ENCODE data around the gene PLD2.
"Not testable (repeated sequence)": the region's sequence is repeated elsewhere in the genome, so short reads cannot be mapped to it uniquely, and the experiment has no call there.

The PLD2 gene

GRCh38 chr17:4806456-4806776, 536 bp upstream of the PLD2 start:
- Mint-ChIP-seq H3K27me3 (no peaks in the 10 kb centered on the region), H3K27ac (peak overlapping the region in 1 of 2 donors; percentile 25), H3K9me3 (no peaks in the 10 kb centered on the region)

GRCh38 chr17:4807605-4808377, 839 bp downstream of the PLD2 start:
- H3K27ac Mint-ChIP-seq, result peak overlapping the region; percentile 29 to 88
- H3K27me3 Mint-ChIP-seq, result no peaks in the 10 kb centered on the region

More at GRCh38 chr17:4806456-4806776, 536 bp upstream of the PLD2 start:
- ATAC-seq (replicated peaks) (no peak), DNase-seq (no peak)
- no peaks in the 10 kb centered on the region for H3K36me3 Mint-ChIP-seq (ENCODE audit: insufficient read depth)
- peaks cover 9 to 10% of the 10 kb centered on the region in 2 donors for H3K4me1 Mint-ChIP-seq (ENCODE audit: low read depth in 2 of 2)
- H3K4me3 Mint-ChIP-seq, result peak overlapping the region; percentile 63 to 76

GRCh38 chr17:4808378-4808767, 1.4 kb downstream of the PLD2 start:
- Mint-ChIP-seq H3K4me3 (peak overlapping the region; percentile 75 to 76), H3K36me3 (ENCODE audit: insufficient read depth) (peaks cover 2% of the 10 kb centered on the region), H3K27ac (peak overlapping the region in 1 of 2 donors; percentile 88), H3K4me1 (ENCODE audit: low read depth in 2 of 2) (peaks cover 9 to 10% of the 10 kb centered on the region in 2 donors), H3K27me3 (no peaks in the 10 kb centered on the region), H3K9me3 (no peaks in the 10 kb centered on the region)
- ATAC-seq (replicated peaks) (no peak), DNase-seq (no peak)

More at GRCh38 chr17:4807605-4808377, 839 bp downstream of the PLD2 start:
- Mint-ChIP-seq H3K36me3 (ENCODE audit: insufficient read depth) (peaks cover 2% of the 10 kb centered on the region), H3K4me3 (peak overlapping the region; percentile 75 to 76), H3K9me3 (no peaks in the 10 kb centered on the region), H3K4me1 (ENCODE audit: low read depth in 2 of 2) (peaks cover 9 to 10% of the 10 kb centered on the region in 2 donors)
- DNase-seq (no peak), ATAC-seq (replicated peaks) (no peak)

GRCh38 chr17:4810696-4811290, 3.8 kb downstream of the PLD2 start:
- no peak for DNase-seq
- Mint-ChIP-seq H3K9me3 (no peaks in the 10 kb centered on the region), H3K4me1 (ENCODE audit: low read depth in 2 of 2) (peaks cover 9 to 10% of the 10 kb centered on the region in 2 donors), H3K36me3 (ENCODE audit: insufficient read depth) (peaks cover 7% of the 10 kb centered on the region), H3K27ac (no peak overlapping the region), H3K27me3 (no peaks in the 10 kb centered on the region), H3K4me3 (no peak overlapping the region)
- ATAC-seq (replicated peaks), result no peak

- H3K4me3 Mint-ChIP-seq, result no peak overlapping the region
- peaks cover 5 to 10% of the 10 kb centered on the region in 2 donors for H3K4me1 Mint-ChIP-seq (ENCODE audit: low read depth in 2 of 2)
- peaks cover 7% of the 10 kb centered on the region for H3K36me3 Mint-ChIP-seq (ENCODE audit: insufficient read depth)
- H3K9me3 Mint-ChIP-seq, result no peaks in the 10 kb centered on the region
- H3K27me3 Mint-ChIP-seq, result no peaks in the 10 kb centered on the region
- ATAC-seq (replicated peaks) (no peak), DNase-seq (no peak)
- no peak overlapping the region for H3K27ac Mint-ChIP-seq
Observed at GRCh38 chr17:4811471-4811870, 4.5 kb downstream of the PLD2 start.

GRCh38 chr17:4812690-4813089, 5.7 kb downstream of the PLD2 start:
- no peaks in the 10 kb centered on the region for H3K9me3 Mint-ChIP-seq
- peaks cover 7% of the 10 kb centered on the region for H3K36me3 Mint-ChIP-seq (ENCODE audit: insufficient read depth)
- DNase-seq (no peak), ATAC-seq (replicated peaks) (no peak)
- no peaks in the 10 kb centered on the region for H3K27me3 Mint-ChIP-seq
- H3K4me1 Mint-ChIP-seq (ENCODE audit: low read depth in 2 of 2), result peaks cover 4 to 7% of the 10 kb centered on the region in 2 donors
- no peak overlapping the region for H3K4me3 Mint-ChIP-seq
- H3K27ac Mint-ChIP-seq, result peak overlapping the region in 1 of 2 donors; percentile 17

- ATAC-seq (replicated peaks) (no peak), DNase-seq (no peak)
- Mint-ChIP-seq H3K4me3 (no peak overlapping the region), H3K9me3 (no peaks in the 10 kb centered on the region), H3K36me3 (ENCODE audit: insufficient read depth) (peaks cover 7% of the 10 kb centered on the region), H3K4me1 (ENCODE audit: low read depth in 2 of 2) (no peaks in the 10 kb centered on the region), H3K27ac (no peak overlapping the region), H3K27me3 (no peaks in the 10 kb centered on the region)
Observed at GRCh38 chr17:4815043-4815675, 8.2 kb downstream of the PLD2 start.

GRCh38 chr17:4816826-4817225, 9.9 kb downstream of the PLD2 start:
- no peaks in the 10 kb centered on the region for H3K4me1 Mint-ChIP-seq (ENCODE audit: low read depth in 2 of 2)
- peak overlapping the region in 1 of 2 donors; percentile 44 for H3K27ac Mint-ChIP-seq
- no peaks in the 10 kb centered on the region for H3K9me3 Mint-ChIP-seq
- peaks cover 4% of the 10 kb centered on the region for H3K36me3 Mint-ChIP-seq (ENCODE audit: insufficient read depth)
- no peaks in the 10 kb centered on the region for H3K27me3 Mint-ChIP-seq
- DNase-seq (no peak), ATAC-seq (replicated peaks) (no peak)
- H3K4me3 Mint-ChIP-seq, result no peak overlapping the region

- H3K4me3 Mint-ChIP-seq, result no peak overlapping the region
- no peaks in the 10 kb centered on the region for H3K9me3 Mint-ChIP-seq
- no peak for ATAC-seq (replicated peaks)
- H3K36me3 Mint-ChIP-seq (ENCODE audit: insufficient read depth), result peaks cover 4% of the 10 kb centered on the region
- H3K27me3 Mint-ChIP-seq, result no peaks in the 10 kb centered on the region
- no peak overlapping the region for H3K27ac Mint-ChIP-seq
- no peak for DNase-seq
- H3K4me1 Mint-ChIP-seq (ENCODE audit: low read depth in 2 of 2), result no peaks in the 10 kb centered on the region
Observed at GRCh38 chr17:4818276-4818675, 11.3 kb downstream of the PLD2 start.

GRCh38 chr17:4822835-4823234, 15.9 kb downstream of the PLD2 start:
- ATAC-seq (replicated peaks) (no peak), DNase-seq (no peak)
- H3K4me3 Mint-ChIP-seq, result no peak overlapping the region
- no peaks in the 10 kb centered on the region for H3K27me3 Mint-ChIP-seq
- no peaks in the 10 kb centered on the region for H3K36me3 Mint-ChIP-seq (ENCODE audit: insufficient read depth)
- H3K4me1 Mint-ChIP-seq (ENCODE audit: low read depth in 2 of 2), result no peaks in the 10 kb centered on the region
- peak overlapping the region in 1 of 2 donors; percentile 55 for H3K27ac Mint-ChIP-seq
- H3K9me3 Mint-ChIP-seq, result no peaks in the 10 kb centered on the region

GRCh38 chr17:4823373-4824089, 16.6 kb downstream of the PLD2 start:
- ATAC-seq (replicated peaks), result no peak
- Mint-ChIP-seq H3K4me1 (ENCODE audit: low read depth in 2 of 2) (no peaks in the 10 kb centered on the region), H3K27me3 (peaks cover 0 to under 1% of the 10 kb centered on the region in 2 donors), H3K36me3 (ENCODE audit: insufficient read depth) (no peaks in the 10 kb centered on the region), H3K9me3 (no peaks in the 10 kb centered on the region), H3K4me3 (no peak overlapping the region), H3K27ac (peak overlapping the region in 1 of 2 donors; percentile 55)
- DNase-seq, result no peak

GRCh38 chr17:4827399-4827798, 20.4 kb downstream of the PLD2 start:
- ATAC-seq (replicated peaks) (no peak), DNase-seq (no peak)
- H3K36me3 Mint-ChIP-seq (ENCODE audit: insufficient read depth), result peaks cover 3% of the 10 kb centered on the region
- no peaks in the 10 kb centered on the region for H3K4me1 Mint-ChIP-seq (ENCODE audit: low read depth in 2 of 2)
- H3K9me3 Mint-ChIP-seq, result no peaks in the 10 kb centered on the region
- H3K27me3 Mint-ChIP-seq, result peaks cover 0 to 6% of the 10 kb centered on the region in 2 donors
- H3K4me3 Mint-ChIP-seq, result no peak overlapping the region
- H3K27ac Mint-ChIP-seq, result no peak overlapping the region

GRCh38 chr17:4832829-4833177, 25.9 kb downstream of the PLD2 start:
- Mint-ChIP-seq H3K36me3 (ENCODE audit: insufficient read depth) (peaks cover 13% of the 10 kb centered on the region), H3K4me3 (peak overlapping the region; percentile 87 to 93), H3K27ac (peak overlapping the region; percentile 83 to 87), H3K4me1 (ENCODE audit: low read depth in 2 of 2) (peaks cover 29 to 30% of the 10 kb centered on the region in 2 donors)
- H3K9me3 Mint-ChIP-seq, H3K27me3 Mint-ChIP-seq, DNase-seq: not testable (repeated sequence)
- ATAC-seq (replicated peaks), result peak; percentile 19
